ENCODE measurements around the gene NKX1-2.

DNA sequence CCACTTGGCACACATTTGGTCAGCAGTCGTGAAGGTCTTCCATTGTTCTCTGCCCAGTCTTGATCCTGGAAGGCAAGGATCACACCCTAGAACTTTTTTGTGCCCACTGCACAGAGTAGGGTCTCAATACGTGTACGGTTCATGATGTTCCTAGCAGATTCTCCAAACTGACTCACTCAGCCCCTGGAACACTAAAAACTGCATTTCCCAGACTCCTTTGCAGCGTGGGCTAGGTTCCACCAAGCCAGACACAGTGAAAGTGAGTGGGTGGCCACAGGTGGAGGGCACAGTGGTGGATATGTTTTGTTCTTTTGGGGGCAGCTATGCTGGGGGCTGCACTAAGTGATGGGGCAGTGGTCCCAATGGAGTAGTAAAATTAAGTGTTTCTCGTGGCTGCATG lies 10.3 kb upstream of the NKX1-2 start:
- TF ChIP-seq, protein P1, sequence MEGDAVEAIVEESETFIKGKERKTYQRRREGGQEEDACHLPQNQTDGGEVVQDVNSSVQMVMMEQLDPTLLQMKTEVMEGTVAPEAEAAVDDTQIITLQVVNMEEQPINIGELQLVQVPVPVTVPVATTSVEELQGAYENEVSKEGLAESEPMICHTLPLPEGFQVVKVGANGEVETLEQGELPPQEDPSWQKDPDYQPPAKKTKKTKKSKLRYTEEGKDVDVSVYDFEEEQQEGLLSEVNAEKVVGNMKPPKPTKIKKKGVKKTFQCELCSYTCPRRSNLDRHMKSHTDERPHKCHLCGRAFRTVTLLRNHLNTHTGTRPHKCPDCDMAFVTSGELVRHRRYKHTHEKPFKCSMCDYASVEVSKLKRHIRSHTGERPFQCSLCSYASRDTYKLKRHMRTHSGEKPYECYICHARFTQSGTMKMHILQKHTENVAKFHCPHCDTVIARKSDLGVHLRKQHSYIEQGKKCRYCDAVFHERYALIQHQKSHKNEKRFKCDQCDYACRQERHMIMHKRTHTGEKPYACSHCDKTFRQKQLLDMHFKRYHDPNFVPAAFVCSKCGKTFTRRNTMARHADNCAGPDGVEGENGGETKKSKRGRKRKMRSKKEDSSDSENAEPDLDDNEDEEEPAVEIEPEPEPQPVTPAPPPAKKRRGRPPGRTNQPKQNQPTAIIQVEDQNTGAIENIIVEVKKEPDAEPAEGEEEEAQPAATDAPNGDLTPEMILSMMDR (IDR thresholded peaks at IDR 0.05) = no peak
- TF ChIP-seq POLR2A (IDR thresholded peaks at IDR 0.05) = no peak
